Measurements from ENCODE around the gene DNAJC13.
"Not testable (repeated sequence)": the region's sequence is repeated elsewhere in the genome, so short reads cannot be mapped to it uniquely, and the experiment has no call there.

The DNAJC13 gene, protein sequence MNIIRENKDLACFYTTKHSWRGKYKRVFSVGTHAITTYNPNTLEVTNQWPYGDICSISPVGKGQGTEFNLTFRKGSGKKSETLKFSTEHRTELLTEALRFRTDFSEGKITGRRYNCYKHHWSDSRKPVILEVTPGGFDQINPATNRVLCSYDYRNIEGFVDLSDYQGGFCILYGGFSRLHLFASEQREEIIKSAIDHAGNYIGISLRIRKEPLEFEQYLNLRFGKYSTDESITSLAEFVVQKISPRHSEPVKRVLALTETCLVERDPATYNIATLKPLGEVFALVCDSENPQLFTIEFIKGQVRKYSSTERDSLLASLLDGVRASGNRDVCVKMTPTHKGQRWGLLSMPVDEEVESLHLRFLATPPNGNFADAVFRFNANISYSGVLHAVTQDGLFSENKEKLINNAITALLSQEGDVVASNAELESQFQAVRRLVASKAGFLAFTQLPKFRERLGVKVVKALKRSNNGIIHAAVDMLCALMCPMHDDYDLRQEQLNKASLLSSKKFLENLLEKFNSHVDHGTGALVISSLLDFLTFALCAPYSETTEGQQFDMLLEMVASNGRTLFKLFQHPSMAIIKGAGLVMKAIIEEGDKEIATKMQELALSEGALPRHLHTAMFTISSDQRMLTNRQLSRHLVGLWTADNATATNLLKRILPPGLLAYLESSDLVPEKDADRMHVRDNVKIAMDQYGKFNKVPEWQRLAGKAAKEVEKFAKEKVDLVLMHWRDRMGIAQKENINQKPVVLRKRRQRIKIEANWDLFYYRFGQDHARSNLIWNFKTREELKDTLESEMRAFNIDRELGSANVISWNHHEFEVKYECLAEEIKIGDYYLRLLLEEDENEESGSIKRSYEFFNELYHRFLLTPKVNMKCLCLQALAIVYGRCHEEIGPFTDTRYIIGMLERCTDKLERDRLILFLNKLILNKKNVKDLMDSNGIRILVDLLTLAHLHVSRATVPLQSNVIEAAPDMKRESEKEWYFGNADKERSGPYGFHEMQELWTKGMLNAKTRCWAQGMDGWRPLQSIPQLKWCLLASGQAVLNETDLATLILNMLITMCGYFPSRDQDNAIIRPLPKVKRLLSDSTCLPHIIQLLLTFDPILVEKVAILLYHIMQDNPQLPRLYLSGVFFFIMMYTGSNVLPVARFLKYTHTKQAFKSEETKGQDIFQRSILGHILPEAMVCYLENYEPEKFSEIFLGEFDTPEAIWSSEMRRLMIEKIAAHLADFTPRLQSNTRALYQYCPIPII (N-terminal part only)

DNA sequence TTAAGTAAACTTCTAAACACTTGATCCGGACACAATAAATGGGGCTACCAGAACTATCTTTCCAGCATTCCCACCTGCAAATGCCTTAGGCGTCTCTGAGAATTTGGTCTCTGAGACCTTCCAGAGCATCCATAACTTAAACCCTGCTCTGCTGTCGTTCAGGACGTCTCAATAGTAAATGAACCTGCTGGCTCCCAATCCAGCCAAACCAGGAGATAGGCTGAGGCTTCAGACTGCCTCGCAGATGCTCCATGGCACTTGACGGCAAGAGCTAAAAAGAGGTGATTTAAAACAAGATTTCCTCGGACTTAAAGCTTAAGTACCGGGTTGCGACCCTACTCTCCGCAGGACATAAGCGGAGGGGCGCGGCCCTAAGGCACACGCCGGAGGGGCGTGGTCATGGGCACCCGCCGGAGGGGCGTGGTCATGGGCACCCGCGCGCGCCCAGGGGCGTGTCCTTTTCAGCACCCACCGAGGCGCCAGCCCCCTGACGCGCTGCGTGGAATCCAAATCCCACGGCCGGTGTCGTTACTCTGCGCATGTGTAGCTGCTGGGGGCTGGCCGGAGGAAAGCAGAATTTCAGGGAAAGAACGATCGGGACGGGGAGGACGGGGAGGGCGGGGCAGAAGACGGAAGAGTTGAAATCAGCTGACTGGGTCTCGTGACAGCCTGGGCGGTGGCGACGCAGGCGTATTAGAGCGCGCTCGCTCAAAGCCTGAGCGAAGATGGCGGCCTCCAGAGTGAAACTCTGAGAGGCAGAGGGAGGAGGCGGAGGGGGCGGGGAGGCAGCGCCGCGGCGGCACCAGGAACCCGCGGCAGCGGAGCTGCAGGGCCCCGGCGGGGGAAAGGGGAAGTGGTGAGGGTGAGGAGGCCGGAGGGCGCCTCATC, at the start of gene DNAJC13:
Gene DNAJC13 (plus strand): TSS at position 696 of the 888 bp plus-strand sequence. CDS start 17,049 bp downstream, outside the sequence.
- DNase-seq (ENCODE audit: low read depth) = peak; percentile 84

DNA sequence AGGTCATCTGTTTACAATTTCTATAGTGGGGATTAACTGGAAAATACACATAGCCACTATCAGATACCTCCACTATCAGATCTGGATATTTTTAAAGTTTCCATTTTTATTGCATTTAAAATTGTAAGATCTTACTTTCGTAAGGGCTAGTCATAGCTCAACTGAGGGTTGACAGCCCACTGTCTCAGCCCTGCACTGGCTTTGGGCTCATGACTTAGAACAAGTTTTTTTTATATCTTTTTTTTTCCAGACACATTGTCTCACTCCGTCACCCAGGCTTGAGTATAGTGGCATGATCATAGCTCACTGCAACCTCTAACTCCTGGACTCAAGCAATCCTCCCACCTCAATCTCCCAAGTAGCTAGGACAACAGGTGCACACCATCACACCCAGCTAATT, 48.8 kb upstream of the DNAJC13 start:
- no peak for DNase-seq (ENCODE audit: low read depth)

DNA sequence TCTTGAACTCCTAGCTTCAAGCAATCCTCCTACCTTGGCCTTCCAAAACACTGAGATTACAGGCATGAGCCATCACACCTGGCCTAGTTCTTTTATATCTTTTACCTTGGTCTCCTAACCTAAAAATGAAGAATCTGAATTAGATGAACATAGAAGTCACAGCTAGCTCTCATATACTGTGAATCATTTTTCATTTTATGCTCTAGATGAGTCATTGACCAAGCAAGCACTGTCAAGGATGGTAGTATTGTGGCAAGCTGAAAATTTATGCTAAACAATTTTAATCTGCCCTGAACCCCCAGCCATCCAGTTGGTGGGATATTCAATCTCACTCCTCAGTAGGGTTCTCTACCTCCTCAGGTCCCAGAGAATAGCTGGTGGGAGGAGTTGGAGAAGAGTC, 48.3 kb upstream of the DNAJC13 start:
- DNase-seq (ENCODE audit: low read depth) = no peak

DNA sequence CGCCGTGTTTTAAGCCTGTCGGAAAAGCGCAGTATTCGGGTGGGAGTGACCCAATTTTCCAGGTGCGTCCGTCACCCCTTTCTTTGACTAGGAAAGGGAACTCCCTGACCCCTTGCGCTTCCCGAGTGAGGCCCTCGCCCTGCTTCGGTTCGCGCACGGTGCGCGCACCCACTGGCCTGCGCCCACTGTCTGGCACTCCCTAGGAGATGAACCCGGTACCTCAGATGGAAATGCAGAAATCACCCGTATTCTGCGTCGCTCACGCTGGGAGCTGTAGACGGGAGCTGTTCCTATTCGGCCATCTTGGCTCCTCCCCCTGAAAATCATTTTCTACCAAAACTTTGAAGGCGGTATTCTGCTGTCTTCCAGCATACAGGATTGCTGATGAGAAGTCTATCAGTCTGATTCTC, 40.4 kb upstream of the DNAJC13 start:
- not testable (repeated sequence) for DNase-seq (ENCODE audit: low read depth)

DNA sequence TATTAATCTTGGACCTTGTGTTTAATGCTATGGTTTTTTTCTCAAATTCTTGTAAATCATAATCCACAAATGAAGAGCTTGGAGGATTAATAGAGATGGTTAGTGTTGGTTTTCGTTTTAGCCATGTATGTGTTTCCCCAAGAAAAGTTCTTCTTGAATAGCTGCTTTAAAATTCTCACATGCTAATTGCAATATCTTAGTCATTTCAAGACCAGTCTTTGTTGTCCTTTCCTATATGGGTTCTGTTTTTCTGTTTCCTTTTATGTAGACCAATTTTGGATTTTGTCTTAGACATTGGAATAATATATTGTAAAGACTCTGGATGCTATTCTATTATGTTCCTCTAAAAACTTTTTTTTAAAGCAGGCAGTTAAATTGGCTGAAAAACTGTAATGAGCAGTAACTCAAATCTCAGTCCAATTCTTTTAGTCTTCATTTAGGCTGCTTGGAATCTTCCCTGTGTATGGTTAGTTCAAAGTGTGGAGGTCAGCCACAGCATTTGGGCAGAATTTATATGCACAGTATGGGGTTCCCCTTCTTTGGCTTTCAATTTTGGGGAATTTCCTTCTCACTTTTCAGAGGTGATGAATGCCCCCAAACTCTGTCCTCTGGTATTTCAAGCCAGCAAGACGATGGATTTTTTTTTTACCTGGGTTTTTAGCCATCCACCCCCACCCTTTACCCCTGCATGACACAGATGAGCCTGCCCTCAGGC, 39.1 kb upstream of the DNAJC13 start:
- DNase-seq (ENCODE audit: low read depth) = no peak

DNA sequence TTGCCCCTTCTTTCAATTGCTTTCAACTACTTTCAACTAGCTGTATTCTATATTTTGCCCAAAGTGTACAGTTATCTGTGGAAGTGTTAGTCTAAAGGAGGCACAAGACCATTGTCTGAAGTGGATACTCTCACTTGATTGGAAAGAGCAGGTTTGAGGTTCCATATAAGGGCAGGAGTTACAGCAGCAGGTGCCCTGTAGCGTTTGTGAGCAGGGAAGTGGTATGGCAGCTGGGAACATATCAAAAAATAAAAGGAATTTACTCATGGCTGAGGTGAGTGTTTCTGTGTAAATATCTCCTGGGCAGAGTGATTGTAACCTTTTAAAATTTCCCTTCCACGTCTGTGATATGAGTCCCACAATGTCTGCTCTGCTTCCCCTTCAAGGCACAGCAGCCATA, 38.5 kb upstream of the DNAJC13 start:
- no peak for DNase-seq (ENCODE audit: low read depth)

DNA sequence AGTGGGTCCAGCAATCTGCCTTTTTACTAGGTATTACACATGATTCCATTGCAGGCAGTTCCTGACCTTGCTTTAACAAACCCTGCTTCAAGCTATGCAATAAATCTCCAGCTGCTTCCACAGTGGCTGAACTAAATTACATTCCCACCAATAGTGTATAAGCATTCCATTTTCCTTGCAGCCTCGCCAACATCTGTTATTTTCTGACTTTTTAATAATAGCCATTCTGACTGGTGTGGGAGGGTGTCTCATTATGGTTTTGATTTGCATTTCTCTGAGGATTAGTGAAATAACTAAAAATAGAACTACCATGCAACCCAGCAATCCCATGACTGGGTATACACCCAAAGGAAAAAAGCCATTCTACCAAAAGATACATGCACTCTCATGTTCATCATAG, 36.4 kb upstream of the DNAJC13 start:
- no peak for DNase-seq (ENCODE audit: low read depth)

DNA sequence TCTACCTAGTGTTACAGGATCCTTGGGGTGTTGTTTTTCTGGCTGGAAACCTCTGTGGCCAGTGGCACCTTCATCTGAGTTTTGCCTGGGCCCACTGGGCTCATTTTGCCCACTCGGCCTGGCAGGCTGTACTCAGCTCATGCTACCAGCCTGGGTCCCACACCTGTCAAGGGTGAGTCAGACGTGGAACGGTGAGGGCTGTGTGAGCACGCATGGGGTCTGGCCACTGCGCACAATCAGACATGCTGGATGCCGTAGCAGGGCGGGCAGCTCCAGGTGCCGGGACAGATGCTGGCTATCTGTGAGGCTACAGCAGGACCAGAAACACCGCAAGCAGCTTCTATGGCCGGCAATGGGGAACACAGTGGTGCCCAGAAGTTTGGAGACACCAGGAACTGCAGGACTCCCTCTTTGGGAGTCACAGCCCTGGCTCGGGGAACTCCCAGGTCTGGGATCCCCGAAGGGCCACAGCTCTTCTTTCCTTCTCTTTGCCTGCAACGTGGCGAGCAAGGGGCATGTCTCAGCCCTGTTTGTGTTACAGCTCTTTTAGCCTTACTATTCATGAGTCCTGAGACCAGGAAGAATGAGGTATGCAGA, 35.9 kb upstream of the DNAJC13 start:
- no peak for DNase-seq (ENCODE audit: low read depth)

DNA sequence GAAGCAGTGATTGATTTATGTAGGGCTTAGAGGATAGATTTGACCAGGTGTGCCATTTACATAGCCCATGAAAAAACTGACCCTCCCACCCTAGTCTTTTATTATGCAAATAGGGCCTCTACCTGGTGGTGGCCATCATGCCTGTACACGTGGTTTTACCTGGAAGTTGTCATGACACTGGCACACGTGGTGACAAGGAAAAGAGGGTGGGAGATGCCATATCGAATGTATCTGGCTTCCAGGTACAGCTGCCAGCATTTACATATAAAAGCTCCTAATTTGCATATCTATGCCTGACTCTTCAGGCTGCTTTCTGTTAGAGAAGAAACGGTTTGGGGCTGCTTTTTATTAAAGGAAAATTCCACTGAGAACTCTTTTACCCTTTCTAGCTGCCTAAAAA, 35.0 kb upstream of the DNAJC13 start:
- DNase-seq (ENCODE audit: low read depth) = no peak

DNA sequence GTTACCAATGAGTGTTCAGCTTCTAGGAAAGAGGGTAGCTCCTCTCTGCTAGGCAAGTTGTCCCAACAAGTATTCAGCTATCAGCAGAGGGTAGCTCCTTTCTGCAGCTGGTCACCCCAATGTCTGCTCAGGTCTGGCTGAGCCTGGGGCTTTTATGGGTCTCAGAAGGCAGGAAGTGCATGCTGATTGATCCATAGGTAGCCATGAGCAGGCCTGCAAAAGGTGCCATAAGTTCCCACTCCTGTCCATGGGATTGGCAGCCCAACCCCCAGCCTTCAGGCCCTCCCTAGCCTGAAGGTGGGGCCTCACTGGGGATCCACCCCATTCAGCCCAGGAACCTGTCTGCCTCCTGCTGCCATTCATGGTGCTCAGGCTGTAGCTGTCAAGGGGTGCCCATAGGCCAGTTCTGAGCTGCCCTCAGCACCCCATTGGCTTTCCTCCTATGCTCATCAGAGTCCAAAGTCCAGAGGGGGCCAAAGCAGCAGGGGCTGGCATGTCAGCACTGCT, 34.6 kb upstream of the DNAJC13 start:
- no peak for DNase-seq (ENCODE audit: low read depth)

DNA sequence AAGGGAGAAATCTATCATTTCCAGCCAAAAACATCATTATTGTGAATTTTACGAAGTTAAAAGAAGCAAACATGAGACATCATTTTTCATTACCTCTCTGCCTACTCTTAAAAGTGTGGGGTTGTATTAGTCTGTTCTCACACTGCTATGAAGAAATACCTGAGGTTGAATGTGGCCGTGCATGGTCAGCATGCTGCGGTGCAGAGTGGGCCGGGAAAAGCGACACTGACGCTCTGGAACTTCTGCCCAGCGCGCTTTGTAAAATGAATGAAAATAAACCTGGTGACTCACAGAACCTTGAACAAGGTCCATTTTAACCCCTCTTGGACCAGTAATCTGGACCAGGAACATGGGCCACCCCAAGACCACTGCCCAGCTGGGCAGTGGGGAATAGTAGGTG, 31.0 kb upstream of the DNAJC13 start:
- DNase-seq (ENCODE audit: low read depth) = no peak

DNA sequence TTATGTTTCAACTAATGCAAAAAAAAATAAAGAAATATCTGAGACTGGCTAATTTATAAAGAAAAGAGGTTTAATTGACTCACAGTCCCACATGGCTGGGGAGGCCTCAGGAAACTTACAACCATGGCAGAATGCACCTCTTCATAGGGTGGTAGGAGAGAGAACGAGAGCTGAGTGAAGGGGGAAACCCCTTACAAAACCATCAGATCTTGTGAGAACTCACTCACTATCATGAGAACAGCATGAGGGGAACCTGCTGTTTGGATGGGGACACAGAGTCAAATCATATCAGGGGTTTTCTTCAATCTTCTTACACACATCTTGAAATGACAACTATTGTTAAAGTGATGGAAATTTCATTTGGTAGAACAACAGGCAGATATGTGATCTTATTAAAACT, 24.6 kb upstream of the DNAJC13 start:
- not testable (repeated sequence) for DNase-seq (ENCODE audit: low read depth)

DNA sequence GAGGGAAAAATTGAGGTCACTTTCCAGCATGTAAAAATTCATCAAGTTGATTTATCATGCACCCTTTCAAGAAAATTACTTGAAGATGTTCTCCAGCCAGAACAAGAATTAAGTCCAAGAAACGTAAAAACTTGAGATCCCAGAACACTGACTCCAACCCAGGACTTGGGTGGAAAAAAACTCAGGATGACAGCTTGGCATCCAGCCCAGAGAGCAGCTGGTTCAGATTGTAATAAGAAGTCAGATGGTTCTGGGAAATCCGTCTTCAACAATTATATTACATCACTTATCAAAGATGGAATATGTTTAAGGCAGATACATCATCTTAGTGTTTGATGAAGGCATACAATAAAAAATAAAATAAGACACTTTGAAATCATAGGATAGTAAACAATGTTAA, 23.0 kb upstream of the DNAJC13 start:
- no peak for DNase-seq (ENCODE audit: low read depth)

DNA sequence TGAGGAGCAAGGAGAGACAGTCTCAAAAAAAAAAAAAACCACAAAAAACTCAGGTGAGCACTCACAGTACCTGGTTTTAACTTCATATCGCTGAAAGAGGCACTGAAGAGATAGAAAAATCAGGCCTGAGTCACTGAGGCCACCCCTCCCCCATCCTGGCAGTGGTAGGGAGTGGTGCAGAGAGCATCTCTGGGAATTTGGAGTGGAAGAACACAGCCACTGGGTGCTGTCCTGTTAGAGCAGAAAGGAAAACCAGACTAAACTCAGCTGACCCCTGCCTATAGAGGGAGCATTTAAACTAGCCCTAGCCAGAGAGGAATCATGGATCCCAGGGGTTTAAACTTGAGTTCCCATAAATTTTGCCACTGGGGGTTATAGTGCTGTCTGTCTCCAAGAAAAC, 22.2 kb upstream of the DNAJC13 start:
- no peak for DNase-seq (ENCODE audit: low read depth)

DNA sequence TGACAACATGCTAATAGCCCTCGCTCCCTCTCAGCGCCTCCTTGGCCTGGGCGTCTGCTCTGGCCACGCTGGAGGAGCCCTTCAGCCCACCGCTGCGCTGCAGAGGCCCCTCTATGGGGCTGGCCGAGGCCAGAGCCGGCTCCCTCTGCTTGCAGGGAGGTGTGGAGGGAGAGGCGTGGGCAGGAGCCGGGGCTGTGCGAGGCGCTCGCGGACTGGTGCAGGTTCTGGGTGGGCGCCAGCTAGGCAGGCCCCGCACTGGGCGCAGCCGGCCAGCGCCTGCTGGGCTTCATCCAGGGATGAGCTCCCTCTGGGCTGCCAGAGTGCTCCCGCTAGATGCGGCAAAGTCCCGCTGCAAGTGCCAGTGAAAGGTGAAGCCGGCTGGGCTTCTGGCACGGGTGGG, 21.0 kb upstream of the DNAJC13 start:
- no peak for DNase-seq (ENCODE audit: low read depth)

DNA sequence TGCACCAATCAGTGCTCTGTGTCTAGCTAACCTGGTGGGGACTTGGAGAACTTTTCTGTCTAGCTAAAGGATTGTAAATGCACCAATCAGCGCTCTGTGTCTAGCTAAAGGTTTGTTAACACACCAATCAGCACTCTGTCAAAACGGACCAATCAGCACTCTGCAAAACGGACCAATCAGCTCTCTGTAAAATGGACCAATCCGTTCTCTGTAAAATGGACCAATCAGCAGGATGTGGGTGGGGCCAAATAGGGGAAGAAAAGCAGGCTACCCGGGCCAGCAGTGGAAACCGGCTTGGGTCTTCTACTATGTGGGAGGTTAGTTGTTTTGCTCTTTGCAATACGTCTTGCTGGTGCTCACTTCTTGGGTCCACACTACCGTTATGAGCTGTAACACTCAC, 20.5 kb upstream of the DNAJC13 start:
- not testable (repeated sequence) for DNase-seq (ENCODE audit: low read depth)

DNA sequence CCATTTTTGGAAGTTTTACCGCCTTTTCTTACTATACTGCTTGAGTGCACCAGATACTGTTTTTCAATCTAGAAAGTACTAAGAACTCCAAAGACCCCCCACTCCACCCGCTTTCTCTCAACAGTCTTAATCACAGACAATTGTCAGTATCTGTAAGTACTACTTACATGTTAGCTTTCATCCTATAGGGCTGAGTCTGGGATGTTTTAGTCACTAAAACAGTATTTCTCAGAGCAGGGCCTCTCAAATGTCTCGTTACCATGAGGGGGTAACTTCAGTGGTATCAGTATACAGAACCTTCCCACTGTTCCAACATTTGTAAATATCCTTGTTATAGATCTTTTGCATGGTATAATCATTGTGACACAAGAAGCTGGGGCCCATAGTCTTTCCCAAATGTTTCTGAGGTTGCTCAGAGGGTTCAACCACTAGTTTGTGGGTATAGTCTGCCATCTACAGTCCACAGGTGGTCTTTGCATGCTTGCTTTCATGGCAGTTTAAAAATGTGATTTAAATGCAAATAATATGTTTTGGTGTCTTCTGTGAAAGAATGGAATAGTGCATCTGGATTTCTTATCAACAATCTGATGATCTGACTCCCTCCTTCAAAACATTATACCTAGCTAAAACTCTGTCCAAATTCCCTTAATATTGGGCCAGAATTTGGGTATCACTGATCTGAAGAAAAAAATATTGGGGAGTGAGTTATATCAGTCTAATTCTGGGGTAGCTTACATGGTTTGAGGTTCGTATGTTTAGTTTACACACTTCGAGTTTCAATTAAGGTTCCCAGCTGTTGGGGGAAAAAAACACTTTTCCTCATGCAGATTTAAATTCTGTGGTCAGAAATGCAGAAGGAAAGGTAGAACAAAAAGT, 18.0 kb upstream of the DNAJC13 start:
- DNase-seq (ENCODE audit: low read depth) = no peak

DNA sequence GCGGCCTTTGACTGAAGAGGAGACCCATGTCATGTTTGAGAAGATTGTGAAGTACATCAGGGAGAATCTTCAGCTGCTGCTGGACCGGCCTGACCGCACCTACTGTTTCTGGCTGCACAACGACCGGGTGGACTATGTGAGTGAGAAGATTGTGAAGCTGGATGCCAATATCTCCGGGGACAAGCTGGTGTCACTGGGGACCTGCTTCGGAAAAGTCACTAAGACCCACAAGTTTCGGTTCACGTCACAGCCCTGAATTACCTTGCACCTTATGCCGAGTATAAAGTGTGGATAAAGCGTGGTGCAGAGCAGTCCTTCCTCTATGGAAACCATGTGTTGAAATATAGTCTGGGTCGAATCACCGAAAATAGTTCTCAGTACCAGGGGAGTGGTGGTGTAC, 16.0 kb upstream of the DNAJC13 start:
- DNase-seq (ENCODE audit: low read depth) = no peak

DNA sequence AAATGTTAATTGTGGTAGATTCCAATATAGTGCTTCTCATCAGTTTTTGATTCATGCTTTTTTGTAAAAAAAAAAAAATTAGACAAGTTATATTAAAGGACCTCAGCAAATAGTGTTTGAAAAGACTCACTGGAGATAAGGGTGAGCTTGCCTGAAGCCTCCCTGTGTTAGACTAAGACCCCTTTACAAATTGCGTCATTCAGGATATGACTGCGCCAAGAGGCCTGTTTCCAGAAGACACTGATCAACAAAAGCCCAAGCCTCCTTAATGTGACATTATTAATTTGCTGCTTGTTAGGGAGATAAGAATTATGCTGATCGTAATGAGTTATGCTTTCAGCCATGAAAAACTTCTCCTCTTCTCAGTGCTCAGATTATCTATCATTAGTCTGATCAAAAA, 13.0 kb upstream of the DNAJC13 start:
- no peak for DNase-seq (ENCODE audit: low read depth)
